ENCODE measurements around the gene KDM4B.

DNA sequence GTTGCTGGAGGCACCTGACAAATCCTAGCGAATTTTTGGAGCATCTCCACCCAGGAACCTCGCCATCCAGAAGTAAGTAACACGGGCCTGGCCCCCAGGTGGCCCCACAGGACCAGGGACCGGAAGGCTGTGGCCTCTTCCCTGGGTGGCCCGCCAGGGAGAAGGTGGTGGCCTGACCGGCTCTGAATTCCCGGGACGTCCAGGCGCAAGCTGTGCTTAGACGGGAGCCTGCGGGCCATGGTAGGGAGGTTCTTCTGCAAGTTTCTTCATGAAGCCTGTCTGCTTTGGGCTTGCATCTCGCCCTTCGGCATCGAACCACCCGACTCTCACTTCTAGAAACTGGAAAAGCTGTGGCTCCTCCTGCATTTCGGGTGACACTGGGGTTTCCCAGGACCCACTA lies 47.4 kb downstream of the KDM4B start:
- TF ChIP-seq, protein P1, sequence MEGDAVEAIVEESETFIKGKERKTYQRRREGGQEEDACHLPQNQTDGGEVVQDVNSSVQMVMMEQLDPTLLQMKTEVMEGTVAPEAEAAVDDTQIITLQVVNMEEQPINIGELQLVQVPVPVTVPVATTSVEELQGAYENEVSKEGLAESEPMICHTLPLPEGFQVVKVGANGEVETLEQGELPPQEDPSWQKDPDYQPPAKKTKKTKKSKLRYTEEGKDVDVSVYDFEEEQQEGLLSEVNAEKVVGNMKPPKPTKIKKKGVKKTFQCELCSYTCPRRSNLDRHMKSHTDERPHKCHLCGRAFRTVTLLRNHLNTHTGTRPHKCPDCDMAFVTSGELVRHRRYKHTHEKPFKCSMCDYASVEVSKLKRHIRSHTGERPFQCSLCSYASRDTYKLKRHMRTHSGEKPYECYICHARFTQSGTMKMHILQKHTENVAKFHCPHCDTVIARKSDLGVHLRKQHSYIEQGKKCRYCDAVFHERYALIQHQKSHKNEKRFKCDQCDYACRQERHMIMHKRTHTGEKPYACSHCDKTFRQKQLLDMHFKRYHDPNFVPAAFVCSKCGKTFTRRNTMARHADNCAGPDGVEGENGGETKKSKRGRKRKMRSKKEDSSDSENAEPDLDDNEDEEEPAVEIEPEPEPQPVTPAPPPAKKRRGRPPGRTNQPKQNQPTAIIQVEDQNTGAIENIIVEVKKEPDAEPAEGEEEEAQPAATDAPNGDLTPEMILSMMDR (conservative IDR thresholded peaks at IDR 0.05): no peak
- TF ChIP-seq ZFX (IDR thresholded peaks at IDR 0.05): no peak

Measured in C4-2B (cell line).